ENCODE data around the gene GMDS. TPM values are rescaled to one million over a fixed set of nuclear protein-coding genes. Genes with fewer than 3 reads are reported as not detected.

GMDS gene
- total RNA-seq, 1 experiment from 2014 or later = 27.6 TPM

GRCh38 chr6:2166717-2167116 lies 78.7 kb downstream of the GMDS start:
- Histone ChIP-seq H3K9me3 (ENCODE audit: control insufficient read depth, low read depth, low read length) (peaks cover 6% of the 10 kb centered on the region), H4K20me1 (ENCODE audit: control insufficient read depth, insufficient read depth, insufficient read length) (no peaks in the 10 kb centered on the region), H3K14ac (ENCODE audit: insufficient read depth, low read length) (no peak overlapping the region), H3K4me1 (ENCODE audit: insufficient read depth, low read length) (no peaks in the 10 kb centered on the region), H2BK15ac (ENCODE audit: low read depth, low read length) (no peak overlapping the region), H4K91ac (ENCODE audit: insufficient read length, low read depth, low read length) (no peak overlapping the region), H2BK12ac (ENCODE audit: insufficient read length, low read depth, low read length) (no peak overlapping the region), H3K4me2 (ENCODE audit: insufficient read depth, insufficient read length, low read length) (no peak overlapping the region), H3K27me3 (ENCODE audit: insufficient read depth, low read length) (no peaks in the 10 kb centered on the region), H4K5ac (ENCODE audit: insufficient read length, low read depth, low read length) (no peak overlapping the region), H3K79me2 (ENCODE audit: insufficient read depth, low read length) (no peaks in the 10 kb centered on the region; the same call in 1 of the 2 replicates), H3T11ph (ENCODE audit: low read length) (no peak overlapping the region), H3K18ac (ENCODE audit: insufficient read length, low read depth, low read length) (no peak overlapping the region), H2AFZ (ENCODE audit: low read length) (no peak overlapping the region), H3K23ac (ENCODE audit: insufficient read length, low read depth, low read length) (no peak overlapping the region), H2BK120ac (ENCODE audit: low read depth, low read length, poor library complexity, severe bottlenecking) (no peak overlapping the region), H3K23me2 (ENCODE audit: insufficient read length, low read depth, low read length, poor library complexity, severe bottlenecking) (no peaks in the 10 kb centered on the region), H4K8ac (replicated peaks; ENCODE audit: insufficient read length, low read depth, low read length) (no peak overlapping the region), H3K9ac (ENCODE audit: extremely low read depth, insufficient read length, low read length) (no peak overlapping the region), H3K27ac (ENCODE audit: insufficient read length, low read depth, low read length) (no peak overlapping the region), H2AK5ac (ENCODE audit: insufficient read length, low read length) (no peak overlapping the region), H2BK20ac (ENCODE audit: low read depth, low read length, poor library complexity, severe bottlenecking) (no peak overlapping the region), H3K4ac (ENCODE audit: low read depth, low read length) (no peak overlapping the region), H2BK5ac (ENCODE audit: insufficient read length, low read length) (no peak overlapping the region), H3K79me1 (ENCODE audit: insufficient read depth, low read depth, low read length, poor library complexity, severe bottlenecking) (no peaks in the 10 kb centered on the region), H3K56ac (ENCODE audit: insufficient read length, low read depth, low read length) (no peak overlapping the region)
- TF ChIP-seq, protein P1, sequence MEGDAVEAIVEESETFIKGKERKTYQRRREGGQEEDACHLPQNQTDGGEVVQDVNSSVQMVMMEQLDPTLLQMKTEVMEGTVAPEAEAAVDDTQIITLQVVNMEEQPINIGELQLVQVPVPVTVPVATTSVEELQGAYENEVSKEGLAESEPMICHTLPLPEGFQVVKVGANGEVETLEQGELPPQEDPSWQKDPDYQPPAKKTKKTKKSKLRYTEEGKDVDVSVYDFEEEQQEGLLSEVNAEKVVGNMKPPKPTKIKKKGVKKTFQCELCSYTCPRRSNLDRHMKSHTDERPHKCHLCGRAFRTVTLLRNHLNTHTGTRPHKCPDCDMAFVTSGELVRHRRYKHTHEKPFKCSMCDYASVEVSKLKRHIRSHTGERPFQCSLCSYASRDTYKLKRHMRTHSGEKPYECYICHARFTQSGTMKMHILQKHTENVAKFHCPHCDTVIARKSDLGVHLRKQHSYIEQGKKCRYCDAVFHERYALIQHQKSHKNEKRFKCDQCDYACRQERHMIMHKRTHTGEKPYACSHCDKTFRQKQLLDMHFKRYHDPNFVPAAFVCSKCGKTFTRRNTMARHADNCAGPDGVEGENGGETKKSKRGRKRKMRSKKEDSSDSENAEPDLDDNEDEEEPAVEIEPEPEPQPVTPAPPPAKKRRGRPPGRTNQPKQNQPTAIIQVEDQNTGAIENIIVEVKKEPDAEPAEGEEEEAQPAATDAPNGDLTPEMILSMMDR (conservative IDR thresholded peaks at IDR 0.05) = no peak
- no peak for DNase-seq
- no peak overlapping the region for H3K27ac Mint-ChIP-seq
- no CpG with 5 or more reads among the region's 1 CpG for WGBS (ENCODE audit: extremely low coverage, insufficient read length, low lambda C conversion rate)
- H3K36me3 Mint-ChIP-seq (ENCODE audit: insufficient read depth in 1 of 3, low read depth in 3 of 3) = peaks cover 0 to 12% (median 8%) of the 10 kb centered on the region in 3 experiments; a peak in 6 of 7 replicates
- H3K4me1 Mint-ChIP-seq = peaks cover 12 to 30% of the 10 kb centered on the region in 2 experiments
- H3K27me3 Mint-ChIP-seq (ENCODE audit: low read depth) = no peaks in the 10 kb centered on the region
- H3K9me3 Mint-ChIP-seq = peaks cover 0 to 9% of the 10 kb centered on the region in 2 experiments; a peak in 3 of 5 replicates
- no peak overlapping the region for H3K4me3 Mint-ChIP-seq
